ENCODE data around the gene SMIM11. TPM values are rescaled to one million over a fixed set of nuclear protein-coding genes. Genes with fewer than 3 reads are reported as not detected.
"Not testable (repeated sequence)": the region's sequence is repeated elsewhere in the genome, so short reads cannot be mapped to it uniquely, and the experiment has no call there.

Gene SMIM11
- total RNA-seq, result 3.4 TPM
- polyA plus RNA-seq, result 10.6 TPM
- long read RNA-seq, donor 1, partial matches to known transcripts, result 0 of 1 reads
- long read RNA-seq, donor 1, other reads (novel, unspliced or antisense), result 0 of 1 reads
- long read RNA-seq, donor 2, transcript SMIM11A-201 (4 exons, 850 nt), result major isoform, 13 of 40 reads
- long read RNA-seq, donor 2, partial matches to known transcripts, result 27 of 40 reads
- long read RNA-seq, donor 2, other reads (novel, unspliced or antisense), result 0 of 40 reads
- long read RNA-seq, donor 3, transcript SMIM11A-201 (4 exons, 850 nt), result major isoform, 10 of 24 reads
- long read RNA-seq, donor 3, partial matches to known transcripts, result 11 of 24 reads
- long read RNA-seq, donor 3, other reads (novel, unspliced or antisense), result 0 of 24 reads
- long read RNA-seq, donor 4, transcript SMIM11A-201 (4 exons, 850 nt), result major isoform, 6 of 11 reads
- long read RNA-seq, donor 4, partial matches to known transcripts, result 5 of 11 reads
- long read RNA-seq, donor 4, other reads (novel, unspliced or antisense), result 0 of 11 reads
- long read RNA-seq, donor 5, transcript SMIM11A-201 (4 exons, 850 nt), result major isoform, 6 of 25 reads
- long read RNA-seq, donor 5, partial matches to known transcripts, result 17 of 25 reads
- long read RNA-seq, donor 5, other reads (novel, unspliced or antisense), result 0 of 25 reads
- long read RNA-seq, donor 6, transcript SMIM11A-201 (4 exons, 850 nt), result major isoform, 7 of 29 reads
- long read RNA-seq, donor 6, partial matches to known transcripts, result 21 of 29 reads
- long read RNA-seq, donor 6, other reads (novel, unspliced or antisense), result 0 of 29 reads
- long read RNA-seq, donor 7, transcript SMIM11A-201 (4 exons, 850 nt), result major isoform, 6 of 12 reads
- long read RNA-seq, donor 7, partial matches to known transcripts, result 5 of 12 reads
- long read RNA-seq, donor 7, other reads (novel, unspliced or antisense), result 0 of 12 reads
- long read RNA-seq, donor 8, partial matches to known transcripts, result 0 of 4 reads
- long read RNA-seq, donor 8, other reads (novel, unspliced or antisense), result 0 of 4 reads
- long read RNA-seq, donor 9, transcript SMIM11A-201 (4 exons, 850 nt), result major isoform, 5 of 6 reads
- long read RNA-seq, donor 9, partial matches to known transcripts, result 0 of 6 reads
- long read RNA-seq, donor 9, other reads (novel, unspliced or antisense), result 0 of 6 reads
- long read RNA-seq, donor 10, partial matches to known transcripts, result 0 of 1 reads
- long read RNA-seq, donor 10, other reads (novel, unspliced or antisense), result 0 of 1 reads

GRCh38 chr21:34374940-34375618 lies at the start of gene SMIM11:
SMIM11 (plus strand) TSS chr21:34375507; CDS start chr21:34379505, 3,998 bp downstream.
- not testable (repeated sequence) for H3K4me1 ChIP-seq (ENCODE audit: control insufficient read depth in 2 of 2, insufficient read depth in 2 of 2, low read length in 2 of 2); H3K36me3 ChIP-seq (ENCODE audit: control insufficient read depth in 2 of 2, insufficient read depth in 2 of 2, low read length in 1 of 2); H3K4me3 ChIP-seq (ENCODE audit: low read length in 2 of 2); DNase-seq (ENCODE audit: low read depth in 6 of 9, low spot score in 9 of 9); H3K27ac ChIP-seq (ENCODE audit: low read depth in 1 of 2, low read length in 1 of 2); H3K9me3 ChIP-seq (ENCODE audit: control insufficient read depth in 2 of 2, insufficient read depth in 1 of 2, low read length in 1 of 2); H3K27me3 ChIP-seq (ENCODE audit: control insufficient read depth in 2 of 2, insufficient read depth in 1 of 2, low read length in 1 of 2)
- no CpG with 5 or more reads among the region's 49 CpGs for WGBS

- no peak for DNase-seq (ENCODE audit: low read depth in 6 of 9, low spot score in 9 of 9)
- no peaks in the 10 kb centered on the region for H3K27me3 ChIP-seq (ENCODE audit: control insufficient read depth in 2 of 2, insufficient read depth in 1 of 2, low read length in 1 of 2)
- H3K4me3 ChIP-seq (ENCODE audit: low read length in 2 of 2), result no peak overlapping the region
- no peaks in the 10 kb centered on the region for H3K9me3 ChIP-seq (ENCODE audit: control insufficient read depth in 2 of 2, insufficient read depth in 1 of 2, low read length in 1 of 2)
- no peak overlapping the region for H3K27ac ChIP-seq (ENCODE audit: low read depth in 1 of 2, low read length in 1 of 2)
- WGBS, result 97% methylated on average over 8 of the region's 8 CpGs
- no peaks in the 10 kb centered on the region for H3K4me1 ChIP-seq (ENCODE audit: control insufficient read depth in 2 of 2, insufficient read depth in 2 of 2, low read length in 2 of 2)
- no peaks in the 10 kb centered on the region for H3K36me3 ChIP-seq (ENCODE audit: control insufficient read depth in 2 of 2, insufficient read depth in 2 of 2, low read length in 1 of 2)
These were observed 45.3 kb upstream of the SMIM11 start for GRCh38 chr21:34330055-34330454.

GRCh38 chr21:34331726-34332125 lies 43.6 kb upstream of the SMIM11 start:
- H3K27ac ChIP-seq (ENCODE audit: low read depth in 1 of 2, low read length in 1 of 2), result no peak overlapping the region
- H3K4me1 ChIP-seq (ENCODE audit: control insufficient read depth in 2 of 2, insufficient read depth in 2 of 2, low read length in 2 of 2), result no peaks in the 10 kb centered on the region
- no peaks in the 10 kb centered on the region for H3K9me3 ChIP-seq (ENCODE audit: control insufficient read depth in 2 of 2, insufficient read depth in 1 of 2, low read length in 1 of 2)
- DNase-seq (ENCODE audit: low read depth in 6 of 9, low spot score in 9 of 9), result no peak
- H3K36me3 ChIP-seq (ENCODE audit: control insufficient read depth in 2 of 2, insufficient read depth in 2 of 2, low read length in 1 of 2), result no peaks in the 10 kb centered on the region
- 92% methylated on average over 5 of the region's 5 CpGs for WGBS
- H3K4me3 ChIP-seq (ENCODE audit: low read length in 2 of 2), result no peak overlapping the region
- no peaks in the 10 kb centered on the region for H3K27me3 ChIP-seq (ENCODE audit: control insufficient read depth in 2 of 2, insufficient read depth in 1 of 2, low read length in 1 of 2)

- no peaks in the 10 kb centered on the region for H3K27me3 ChIP-seq (ENCODE audit: control insufficient read depth in 2 of 2, insufficient read depth in 1 of 2, low read length in 1 of 2)
- H3K4me1 ChIP-seq (ENCODE audit: control insufficient read depth in 2 of 2, insufficient read depth in 2 of 2, low read length in 2 of 2), result no peaks in the 10 kb centered on the region
- WGBS, result 97% methylated on average over 6 of the region's 6 CpGs
- no peak overlapping the region for H3K27ac ChIP-seq (ENCODE audit: low read depth in 1 of 2, low read length in 1 of 2)
- H3K4me3 ChIP-seq (ENCODE audit: low read length in 2 of 2), result no peak overlapping the region
- no peaks in the 10 kb centered on the region for H3K9me3 ChIP-seq (ENCODE audit: control insufficient read depth in 2 of 2, insufficient read depth in 1 of 2, low read length in 1 of 2)
- no peaks in the 10 kb centered on the region for H3K36me3 ChIP-seq (ENCODE audit: control insufficient read depth in 2 of 2, insufficient read depth in 2 of 2, low read length in 1 of 2)
- DNase-seq (ENCODE audit: low read depth in 6 of 9, low spot score in 9 of 9), result no peak
These were observed 43.0 kb upstream of the SMIM11 start for GRCh38 chr21:34332347-34332746.

GRCh38 chr21:34333121-34333739 lies 42.1 kb upstream of the SMIM11 start:
- H3K4me1 ChIP-seq (ENCODE audit: control insufficient read depth in 2 of 2, insufficient read depth in 2 of 2, low read length in 2 of 2), result no peaks in the 10 kb centered on the region
- WGBS, result 98% methylated on average over 13 of the region's 13 CpGs
- DNase-seq (ENCODE audit: low read depth in 6 of 9, low spot score in 9 of 9), result no peak
- no peaks in the 10 kb centered on the region for H3K36me3 ChIP-seq (ENCODE audit: control insufficient read depth in 2 of 2, insufficient read depth in 2 of 2, low read length in 1 of 2)
- H3K9me3 ChIP-seq (ENCODE audit: control insufficient read depth in 2 of 2, insufficient read depth in 1 of 2, low read length in 1 of 2), result no peaks in the 10 kb centered on the region
- H3K27ac ChIP-seq (ENCODE audit: low read depth in 1 of 2, low read length in 1 of 2), result no peak overlapping the region
- no peaks in the 10 kb centered on the region for H3K27me3 ChIP-seq (ENCODE audit: control insufficient read depth in 2 of 2, insufficient read depth in 1 of 2, low read length in 1 of 2)
- H3K4me3 ChIP-seq (ENCODE audit: low read length in 2 of 2), result no peak overlapping the region

GRCh38 chr21:34335316-34335715 lies 40.0 kb upstream of the SMIM11 start:
- no peak for DNase-seq (ENCODE audit: low read depth in 6 of 9, low spot score in 9 of 9)
- Histone ChIP-seq H3K4me3 (ENCODE audit: low read length in 2 of 2) (no peak overlapping the region), H3K27ac (ENCODE audit: low read depth in 1 of 2, low read length in 1 of 2) (no peak overlapping the region), H3K36me3 (ENCODE audit: control insufficient read depth in 2 of 2, insufficient read depth in 2 of 2, low read length in 1 of 2) (no peaks in the 10 kb centered on the region), H3K9me3 (ENCODE audit: control insufficient read depth in 2 of 2, insufficient read depth in 1 of 2, low read length in 1 of 2) (no peaks in the 10 kb centered on the region), H3K27me3 (ENCODE audit: control insufficient read depth in 2 of 2, insufficient read depth in 1 of 2, low read length in 1 of 2) (no peaks in the 10 kb centered on the region), H3K4me1 (ENCODE audit: control insufficient read depth in 2 of 2, insufficient read depth in 2 of 2, low read length in 2 of 2) (no peaks in the 10 kb centered on the region)
- WGBS, result 94% methylated on average over 6 of the region's 6 CpGs

GRCh38 chr21:34336245-34336644 lies 39.1 kb upstream of the SMIM11 start:
- DNase-seq (ENCODE audit: low read depth in 6 of 9, low spot score in 9 of 9), result no peak
- Histone ChIP-seq H3K9me3 (ENCODE audit: control insufficient read depth in 2 of 2, insufficient read depth in 1 of 2, low read length in 1 of 2) (no peaks in the 10 kb centered on the region), H3K27me3 (ENCODE audit: control insufficient read depth in 2 of 2, insufficient read depth in 1 of 2, low read length in 1 of 2) (no peaks in the 10 kb centered on the region), H3K4me3 (ENCODE audit: low read length in 2 of 2) (no peak overlapping the region), H3K4me1 (ENCODE audit: control insufficient read depth in 2 of 2, insufficient read depth in 2 of 2, low read length in 2 of 2) (no peaks in the 10 kb centered on the region), H3K36me3 (ENCODE audit: control insufficient read depth in 2 of 2, insufficient read depth in 2 of 2, low read length in 1 of 2) (no peaks in the 10 kb centered on the region), H3K27ac (ENCODE audit: low read depth in 1 of 2, low read length in 1 of 2) (no peak overlapping the region)
- WGBS, result 91% methylated on average over 5 of the region's 5 CpGs

GRCh38 chr21:34336756-34337391 lies 38.4 kb upstream of the SMIM11 start:
- WGBS, result 93% methylated on average over 13 of the region's 13 CpGs
- H3K4me1 ChIP-seq (ENCODE audit: control insufficient read depth in 2 of 2, insufficient read depth in 2 of 2, low read length in 2 of 2), result no peaks in the 10 kb centered on the region
- no peaks in the 10 kb centered on the region for H3K9me3 ChIP-seq (ENCODE audit: control insufficient read depth in 2 of 2, insufficient read depth in 1 of 2, low read length in 1 of 2)
- H3K4me3 ChIP-seq (ENCODE audit: low read length in 2 of 2), result no peak overlapping the region
- H3K27ac ChIP-seq (ENCODE audit: low read depth in 1 of 2, low read length in 1 of 2), result no peak overlapping the region
- DNase-seq (ENCODE audit: low read depth in 6 of 9, low spot score in 9 of 9), result no peak
- no peaks in the 10 kb centered on the region for H3K27me3 ChIP-seq (ENCODE audit: control insufficient read depth in 2 of 2, insufficient read depth in 1 of 2, low read length in 1 of 2)
- no peaks in the 10 kb centered on the region for H3K36me3 ChIP-seq (ENCODE audit: control insufficient read depth in 2 of 2, insufficient read depth in 2 of 2, low read length in 1 of 2)
